Activated T-cell treated with anti-CD3 and anti-CD28 coated beads, Interleukin-2, amount 50 U/mL, for 48 hours (primary cell): ENCODE results near the gene ATP13A2.

Source experiments
- DNase-seq, 2 experiments: peaks; one replicate each; pipeline ENCODE4 v3.0.0-alpha.2; 2020

The ATP13A2 gene

GRCh38 chr1:16998589-16998988 lies 13.1 kb downstream of the ATP13A2 start:
- no peak for DNase-seq

- no peak for DNase-seq
These were observed 14.9 kb downstream of the ATP13A2 start for GRCh38 chr1:16996845-16997244.

GRCh38 chr1:16993521-16994038 lies 18.1 kb downstream of the ATP13A2 start:
- DNase-seq, result no peak

GRCh38 chr1:16992675-16993074 lies 19.1 kb downstream of the ATP13A2 start:
- DNase-seq, result no peak

GRCh38 chr1:16992102-16992501 lies 19.6 kb downstream of the ATP13A2 start:
- no peak for DNase-seq

GRCh38 chr1:16991571-16991970 lies 20.2 kb downstream of the ATP13A2 start:
- DNase-seq, result no peak

- no peak for DNase-seq
These were observed 21.9 kb downstream of the ATP13A2 start for GRCh38 chr1:16989676-16990391.

- no peak for DNase-seq
These were observed 23.5 kb downstream of the ATP13A2 start for GRCh38 chr1:16988210-16988609.

- no peak for DNase-seq
These were observed 24.8 kb downstream of the ATP13A2 start for GRCh38 chr1:16986962-16987361.

- DNase-seq, result no peak
These were observed 25.2 kb downstream of the ATP13A2 start for GRCh38 chr1:16986560-16986959.

- DNase-seq, result no peak
These were observed 25.6 kb downstream of the ATP13A2 start for GRCh38 chr1:16986113-16986512.

GRCh38 chr1:16984717-16985116 lies 27.0 kb downstream of the ATP13A2 start:
- DNase-seq, result no peak

- DNase-seq, result no peak
These were observed 28.1 kb downstream of the ATP13A2 start for GRCh38 chr1:16983649-16984048.

GRCh38 chr1:16982902-16983301 lies 28.8 kb downstream of the ATP13A2 start:
- DNase-seq, result no peak

GRCh38 chr1:16981269-16981849 lies 30.4 kb downstream of the ATP13A2 start:
- DNase-seq, result no peak

- DNase-seq, result no peak
These were observed 31.1 kb downstream of the ATP13A2 start, which contains the start of gene MFAP2 for GRCh38 chr1:16980473-16981268. Gene MFAP2, minus strand, starts transcription at chr1:16980620. Its CDS starts 2,347 bp downstream, at chr1:16978273.

GRCh38 chr1:16979475-16980327 lies 32.0 kb downstream of the ATP13A2 start:
- DNase-seq, result no peak

GRCh38 chr1:16978567-16979474 lies 32.9 kb downstream of the ATP13A2 start:
- no peak for DNase-seq

- no peak for DNase-seq
These were observed 33.6 kb downstream of the ATP13A2 start for GRCh38 chr1:16978139-16978538.

- DNase-seq, result no peak
These were observed 34.4 kb downstream of the ATP13A2 start for GRCh38 chr1:16977377-16977776.

GRCh38 chr1:16976966-16977365 lies 34.8 kb downstream of the ATP13A2 start:
- no peak for DNase-seq

- no peak for DNase-seq
These were observed 35.9 kb downstream of the ATP13A2 start for GRCh38 chr1:16975838-16976237.
